ENCODE data around the gene PDE1A. TPM values are rescaled to one million over a fixed set of nuclear protein-coding genes. Genes with fewer than 3 reads are reported as not detected.

Gene PDE1A
- total RNA-seq, 1 experiment from 2014 or later, result not detected

GRCh38 chr2:182300608-182301007 lies 126.2 kb downstream of the PDE1A start:
- intact Hi-C loops (cut with micrococcal nuclease; ENCODE audit: unreplicated experiment), result no loop called here
- no peak for DNase-seq
- Histone ChIP-seq H3K4me3 (ENCODE audit: low read depth, low read length) (no peak overlapping the region), H3K4me1 (no peaks in the 10 kb centered on the region), H3K36me3 (ENCODE audit: control insufficient read depth, insufficient read depth, low read length) (no peaks in the 10 kb centered on the region), H3K9me3 (no peaks in the 10 kb centered on the region), H3K27me3 (replicated peaks; ENCODE audit: control insufficient read depth, insufficient read depth, low read length) (no peaks in the 10 kb centered on the region; the same call in 1 of the 2 replicates)
- Mint-ChIP-seq H3K4me3 (ENCODE audit: unreplicated experiment) (no peak overlapping the region), H3K4me1 (ENCODE audit: low read depth, unreplicated experiment) (no peaks in the 10 kb centered on the region), H3K36me3 (ENCODE audit: insufficient read depth, unreplicated experiment) (no peaks in the 10 kb centered on the region), H3K9me3 (ENCODE audit: unreplicated experiment) (no peaks in the 10 kb centered on the region), H3K27ac (ENCODE audit: unreplicated experiment) (no peak overlapping the region), H3K27me3 (ENCODE audit: insufficient read depth, unreplicated experiment) (no peaks in the 10 kb centered on the region)
- ChIA-PET CTCF (no interaction called here), POLR2A (no interaction called here)
- TF ChIP-seq CTCF (IDR thresholded peaks at IDR 0.05; ENCODE audit: insufficient read depth in 1 of 2, low read depth in 1 of 2, low read length in 1 of 2, severe bottlenecking in 1 of 2, unreplicated experiment in 1 of 2), result no peak
- no TSS peak for BruUV-seq (replicated peaks)

GRCh38 chr2:182299632-182300031 lies 127.2 kb downstream of the PDE1A start:
- Histone ChIP-seq H3K27me3 (replicated peaks; ENCODE audit: control insufficient read depth, insufficient read depth, low read length) (no peaks in the 10 kb centered on the region; the same call in 1 of the 2 replicates), H3K4me1 (no peaks in the 10 kb centered on the region), H3K9me3 (no peaks in the 10 kb centered on the region), H3K36me3 (ENCODE audit: control insufficient read depth, insufficient read depth, low read length) (no peaks in the 10 kb centered on the region), H3K4me3 (ENCODE audit: low read depth, low read length) (no peak overlapping the region)
- Mint-ChIP-seq H3K27ac (ENCODE audit: unreplicated experiment) (no peak overlapping the region), H3K27me3 (ENCODE audit: insufficient read depth, unreplicated experiment) (no peaks in the 10 kb centered on the region), H3K4me1 (ENCODE audit: low read depth, unreplicated experiment) (no peaks in the 10 kb centered on the region), H3K36me3 (ENCODE audit: insufficient read depth, unreplicated experiment) (no peaks in the 10 kb centered on the region), H3K9me3 (ENCODE audit: unreplicated experiment) (no peaks in the 10 kb centered on the region), H3K4me3 (ENCODE audit: unreplicated experiment) (no peak overlapping the region)
- TF ChIP-seq CTCF (IDR thresholded peaks at IDR 0.05; ENCODE audit: insufficient read depth in 1 of 2, low read depth in 1 of 2, low read length in 1 of 2, severe bottlenecking in 1 of 2, unreplicated experiment in 1 of 2), result no peak
- DNase-seq, result no peak
- ChIA-PET POLR2A (no interaction called here), CTCF (no interaction called here)
- intact Hi-C loops (cut with micrococcal nuclease; ENCODE audit: unreplicated experiment), result no loop called here
- no TSS peak for BruUV-seq (replicated peaks)

GRCh38 chr2:182298456-182298855 lies 128.4 kb downstream of the PDE1A start:
- no peaks in the 10 kb centered on the region for H3K27me3 Mint-ChIP-seq (ENCODE audit: insufficient read depth, unreplicated experiment)
- no peaks in the 10 kb centered on the region for H3K9me3 Mint-ChIP-seq (ENCODE audit: unreplicated experiment)
- H3K36me3 ChIP-seq (ENCODE audit: control insufficient read depth, insufficient read depth, low read length), result no peaks in the 10 kb centered on the region
- H3K27me3 ChIP-seq (replicated peaks; ENCODE audit: control insufficient read depth, insufficient read depth, low read length), result no peaks in the 10 kb centered on the region; the same call in 1 of the 2 replicates
- no TSS peak for BruUV-seq (replicated peaks)
- no peaks in the 10 kb centered on the region for H3K36me3 Mint-ChIP-seq (ENCODE audit: insufficient read depth, unreplicated experiment)
- CTCF ChIA-PET, result no interaction called here
- no peak overlapping the region for H3K4me3 ChIP-seq (ENCODE audit: low read depth, low read length)
- no peak overlapping the region for H3K27ac Mint-ChIP-seq (ENCODE audit: unreplicated experiment)
- intact Hi-C loops (cut with micrococcal nuclease; ENCODE audit: unreplicated experiment), result no loop called here
- H3K4me3 Mint-ChIP-seq (ENCODE audit: unreplicated experiment), result no peak overlapping the region
- POLR2A ChIA-PET, result no interaction called here
- TF ChIP-seq CTCF (IDR thresholded peaks at IDR 0.05; ENCODE audit: insufficient read depth in 1 of 2, low read depth in 1 of 2, low read length in 1 of 2, severe bottlenecking in 1 of 2, unreplicated experiment in 1 of 2), result no peak
- H3K9me3 ChIP-seq, result no peaks in the 10 kb centered on the region
- H3K4me1 ChIP-seq, result no peaks in the 10 kb centered on the region
- no peak for DNase-seq
- H3K4me1 Mint-ChIP-seq (ENCODE audit: low read depth, unreplicated experiment), result no peaks in the 10 kb centered on the region
